GM12878 (cell line): Measurements from ENCODE around the gene CLIP3. TPM values are rescaled to one million over a fixed set of nuclear protein-coding genes. Genes with fewer than 3 reads are reported as not detected.

Experiments used
- ATAC-seq: fragments of 200-7000 bp; cut with Tn5 transposase; 3 replicates; pipeline ENCODE4 v1.9.1; 2020; ENCODE audit warnings: mild to moderate bottlenecking, moderate library complexity
- BruUV-seq: library from RNA; stranded (reverse); fragments of 400-500 nt; replicated peaks from 2 replicates; lab custom pipeline; 2021; lab: Mats Ljungman, UMichigan
- CTCF ChIA-PET: fragments of 300-600 bp; sonication (Branson Sonifier 250); formaldehyde crosslinking; extraction: SDS; loops from one replicate; lab custom pipeline; 2021; ENCODE audit warnings: inconsistent platforms; lab: Yijun Ruan, JAX
- POLR2A ChIA-PET: fragments of 350-600 bp; formaldehyde crosslinking; extraction: SDS; loops from one replicate; lab custom pipeline; 2021; ENCODE audit warnings: inconsistent platforms; lab: Charles Lee
- RAD21 ChIA-PET: fragments of 300-600 bp; sonication (Branson Sonifier 250); formaldehyde crosslinking; loops from one replicate; lab custom pipeline; 2023; ENCODE audit warnings: antibody characterized with exemption; ENCODE audit not compliant: unreplicated experiment; lab: Charles Lee
- SMC1A ChIA-PET: fragments of 300-600 bp; sonication (Branson Sonifier 250); formaldehyde crosslinking; loops from one replicate; lab custom pipeline; 2023; ENCODE audit not compliant: unreplicated experiment, uncharacterized antibody; lab: Charles Lee
- DNase-seq: peaks from one replicate; pipeline ENCODE4 v3.0.0-alpha.2; 2011; ENCODE audit warnings: low read depth, low spot score
- FAIRE-seq: peaks from 3 replicates; lab custom pipeline; 2011; peaks lifted over from hg19 to GRCh38; lab: Jason Lieb, UNC
- H2AFZ ChIP-seq: 2 replicates; pipeline ENCODE4 v1.6.0; 2011; ENCODE audit warnings: low read depth, low read length, control low read depth; ENCODE audit not compliant: control insufficient read depth
- H3K27ac ChIP-seq: 2 replicates; pipeline ENCODE4 v1.5.1; 2011; ENCODE audit warnings: control low read depth; ENCODE audit not compliant: control insufficient read depth, insufficient read depth
- H3K27me3 ChIP-seq, 2 experiments: replicated peaks in 1 of 2; 2 replicates each; pipeline versions ENCODE4 v1.6.0 to v1.6.1; 2011; ENCODE audit warnings: low read length in 1 of 2; ENCODE audit not compliant: control insufficient read depth in 2 of 2, insufficient read depth in 2 of 2
- H3K36me3 ChIP-seq, 2 experiments: 2 replicates each; pipeline ENCODE4 v1.5.1; 2011; ENCODE audit warnings: low read length in 1 of 2; ENCODE audit not compliant: control insufficient read depth in 2 of 2, insufficient read depth in 2 of 2
- H3K4me1 ChIP-seq: 2 replicates; pipeline ENCODE4 v1.6.1; 2011; ENCODE audit warnings: mild to moderate bottlenecking, low read length, moderate library complexity, mixed read lengths; ENCODE audit not compliant: control insufficient read depth, insufficient read depth
- H3K4me2 ChIP-seq: 2 replicates; pipeline ENCODE4 v1.6.0; 2011; ENCODE audit warnings: control low read depth; ENCODE audit not compliant: control insufficient read depth, insufficient read depth
- H3K4me3 ChIP-seq: fragments of 200-600 bp; sonication (generic); 2 replicates; pipeline ENCODE4 v1.5.1; 2016
- H3K79me2 ChIP-seq: 2 replicates; pipeline ENCODE4 v1.6.0; 2011; ENCODE audit warnings: low read length; ENCODE audit not compliant: control insufficient read depth, insufficient read depth
- H3K9ac ChIP-seq: 2 replicates; pipeline ENCODE4 v1.8.0; 2011; ENCODE audit warnings: low read length, control low read depth, mixed read lengths; ENCODE audit not compliant: control insufficient read depth, insufficient read depth
- H3K9me3 ChIP-seq: replicated peaks from 3 replicates; pipeline ENCODE4 v1.5.1; 2011; ENCODE audit warnings: mild to moderate bottlenecking, low read length; ENCODE audit not compliant: control insufficient read depth, insufficient read depth
- H4K20me1 ChIP-seq: 2 replicates; pipeline ENCODE4 v1.6.0; 2011; ENCODE audit not compliant: control insufficient read depth, insufficient read depth
- ATF7 ChIP-seq: fragments of 450-650 bp; IDR thresholded peaks from 2 replicates; pipeline ENCODE4 v1.6.1; 2016; ENCODE audit warnings: low read depth, mild to moderate bottlenecking
- BACH1 ChIP-seq: fragments of 450-650 bp; IDR thresholded peaks from 2 replicates; pipeline ENCODE4 v1.6.1; 2017; ENCODE audit warnings: mild to moderate bottlenecking, borderline replicate concordance
- CBFB ChIP-seq: IDR thresholded peaks from 2 replicates; pipeline ENCODE4 v1.6.1; 2016; ENCODE audit warnings: antibody characterized with exemption, low read depth
- DPF2 ChIP-seq: fragments of 450-650 bp; IDR thresholded peaks from 2 replicates; pipeline ENCODE4 v1.6.1; 2017; ENCODE audit warnings: mild to moderate bottlenecking
- E2F4 ChIP-seq: IDR thresholded peaks from 2 replicates; pipeline ENCODE4 v1.6.1; 2012; ENCODE audit warnings: low read depth, low read length, improper control_type of control experiment
- E2F8 ChIP-seq: fragments of 450-650 bp; IDR thresholded peaks from 2 replicates; pipeline ENCODE4 v1.6.1; 2018; ENCODE audit warnings: mild to moderate bottlenecking, low read depth, moderate library complexity; ENCODE audit not compliant: partially characterized antibody
- MXI1 ChIP-seq: fragments of 150-350 bp; IDR thresholded peaks from 2 replicates; pipeline ENCODE4 v1.6.1; 2011; ENCODE audit warnings: low read depth, mild to moderate bottlenecking, inconsistent platforms, low read length, improper control_type of control experiment
- NBN ChIP-seq: fragments of 450-650 bp; IDR thresholded peaks from 2 replicates; pipeline ENCODE4 v1.6.1; 2016
- NFYA ChIP-seq: IDR thresholded peaks from 2 replicates; pipeline ENCODE4 v1.6.1; 2011; ENCODE audit warnings: low read depth, mild to moderate bottlenecking, low read length, improper control_type of control experiment, borderline replicate concordance
- NFYB ChIP-seq: IDR thresholded peaks from 2 replicates; pipeline ENCODE4 v1.6.1; 2011; ENCODE audit warnings: low read depth, mild to moderate bottlenecking, low read length, improper control_type of control experiment, moderate library complexity; ENCODE audit not compliant: insufficient read depth
- NKRF ChIP-seq: fragments of 450-650 bp; conservative IDR thresholded peaks from 2 replicates; pipeline ENCODE4 v1.6.1; 2017; ENCODE audit warnings: mild to moderate bottlenecking, moderate library complexity
- POLR2A ChIP-seq: IDR thresholded peaks from 2 replicates; pipeline ENCODE4 v1.6.1; 2011; ENCODE audit warnings: low read depth, mild to moderate bottlenecking, low read length
- RFX5 ChIP-seq: IDR thresholded peaks from 2 replicates; pipeline ENCODE4 v1.6.1; 2011; ENCODE audit warnings: low read depth, low read length, improper control_type of control experiment
- RUNX3 ChIP-seq: IDR thresholded peaks from 2 replicates; pipeline ENCODE4 v1.6.1; 2012; ENCODE audit warnings: low read length, inconsistent platforms
- WGBS: methylation state at CpG from one replicate; pipeline ENCODE4 v1.1.6; 2016; ENCODE audit warnings: low lambda C conversion rate; ENCODE audit not compliant: insufficient replicate concordance, insufficient coverage; ENCODE audit errors: missing lambda C conversion rate; 5-methylcytosine and 5-hydroxymethylcytosine counted together
- in situ Hi-C: fragments of 300-500 bp; cut with MboI; formaldehyde crosslinking; loops from 9 replicates; pipeline ENCODE4 v1.14.3; 2018; ENCODE audit warnings: mixed read lengths
- intact Hi-C: fragments of 100-400 bp; cut with micrococcal nuclease; formaldehyde crosslinking; loops from one replicate; pipeline ENCODE4 v1.14.2; 2022; ENCODE audit not compliant: unreplicated experiment
- polyA plus RNA-seq, 11 experiments: library from polyadenylated mRNA; depleted of rRNA in 4 of 11; unstranded in 6 of 11; stranded (reverse) in 5 of 11; fragments of >200 nt; fragmentation: Nextera tagmentation in 4 of 11; fragmentation: Illumina TruSeq in 1 of 11; extraction: Ambion mirVana in 4 of 11; extraction: Trizol in 1 of 11; gene quantifications; 1 replicate in 1 of 11; 2 replicates in 10 of 11; pipeline versions ENCODE4 v1.2.1 to v1.2.3, GENCODE V29; 2011 to 2016; ENCODE audit warnings: inconsistent platforms in 2 of 11, missing spikeins in 2 of 11, low read depth in 1 of 11
- total RNA-seq, 4 experiments: library from RNA; depleted of rRNA in 3 of 4; stranded (reverse); fragments of >200 nt in 3 of 4; fragmentation: Illumina TruSeq in 1 of 4; extraction: Trizol in 1 of 4; gene quantifications; 2 replicates each; pipeline versions ENCODE4 v1.2.1 to v1.2.3, GENCODE V29; 2013 to 2021
- TF ChIP-seq, protein P1 (sequence below): fragments of 450-650 bp; IDR thresholded peaks from 2 replicates; pipeline ENCODE4 v1.6.1; 2014; ENCODE audit warnings: mild to moderate bottlenecking

CLIP3 gene
- total and polyA plus RNA-seq, 10 of the 15 experiments (the other 5 are each of a cell fraction or from before 2014, with no cell fraction given), result 0.09 to 2.7 (median 0.45) TPM; not detected in 1

DNA sequence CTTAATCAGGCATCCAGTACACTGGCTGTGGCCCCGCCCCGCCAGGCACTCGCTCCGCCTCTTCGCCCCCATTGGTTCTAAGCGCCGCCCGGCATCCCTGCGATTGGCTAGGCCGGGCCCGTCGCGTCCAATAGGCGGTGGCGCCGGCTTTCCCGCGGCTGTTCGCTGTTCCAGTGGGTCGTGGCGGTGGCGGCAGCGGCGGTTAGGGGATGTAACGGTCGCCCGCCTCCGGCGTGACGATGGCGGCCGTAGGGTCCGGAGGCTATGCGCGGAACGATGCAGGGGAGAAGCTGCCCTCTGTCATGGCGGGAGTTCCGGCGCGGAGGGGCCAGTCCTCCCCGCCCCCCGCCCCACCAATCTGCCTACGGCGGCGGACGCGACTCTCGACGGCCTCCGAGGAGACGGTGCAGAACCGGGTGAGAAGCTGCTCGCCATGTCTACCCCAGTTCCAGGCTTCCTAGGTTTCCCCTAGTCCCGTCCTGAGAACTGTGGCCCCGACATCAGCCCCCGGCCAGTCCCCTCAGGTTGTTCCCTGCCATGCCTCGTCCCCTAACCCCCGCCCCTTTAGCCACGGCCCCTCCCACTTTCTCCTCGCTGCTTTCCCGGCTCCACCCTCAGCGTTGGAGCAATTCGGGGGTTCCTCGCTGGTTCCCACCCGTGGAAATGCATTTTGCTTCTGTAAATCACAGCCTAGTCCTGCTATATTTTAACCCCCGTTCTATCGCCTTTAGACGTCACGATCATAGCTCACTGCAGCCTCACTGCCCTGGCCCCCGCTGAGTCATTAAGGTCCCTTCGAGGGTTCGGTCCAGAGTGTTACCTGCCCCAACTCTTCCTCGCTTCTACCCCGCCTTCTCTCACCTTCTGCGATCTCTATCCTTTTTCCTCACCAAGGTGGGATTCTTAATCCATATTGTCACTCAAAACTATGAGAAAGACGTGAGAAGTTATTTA is 22.3 kb upstream of the CLIP3 start, which contains the start of gene WDR62:
Gene WDR62 (plus strand): TSS at position 165 of the 954 bp plus-strand sequence. CDS start 75 bp downstream, at position 240.
- DNase-seq (peak; percentile 4), ATAC-seq (peak; percentile 88), FAIRE-seq (peak; percentile 61)
- Histone ChIP-seq H2AFZ (peak within 1 kb of the TSS; percentile 93), H3K27me3 (no peaks in the 10 kb centered on the region), H3K9ac (peak within 1 kb of the TSS; percentile 79), H3K36me3 (peaks cover 0 to 10% of the 10 kb centered on the region in 2 experiments; a peak in 2 of 4 replicates), H4K20me1 (no peaks in the 10 kb centered on the region), H3K79me2 (peaks cover 20% of the 10 kb centered on the region), H3K27ac (peak within 1 kb of the TSS; percentile 92), H3K4me3 (peak within 1 kb of the TSS; percentile 87), H3K9me3 (no peaks in the 10 kb centered on the region), H3K4me2 (peak within 1 kb of the TSS; percentile 62), H3K4me1 (peaks cover 3% of the 10 kb centered on the region; the same call in 1 of the 2 replicates)
- in situ Hi-C loops, result no loop called here
- SMC1A ChIA-PET, result interaction anchor here (1.1 to 1.7 kb wide), 4 partner anchors 60 to 173 kb away, joined by 3 to 4 read pairs (median 3); partner anchors contain the start of genes POLR2I and TBCB
- CTCF ChIA-PET, result interaction anchor here (0.6 to 1.5 kb wide), 4 partner anchors 41 to 278 kb away, joined by 3 to 4 read pairs (median 3); partner anchors contain the start of genes ALKBH6, POLR2I and TBCB
- 1% methylated on average over 72 of the region's 76 CpGs for WGBS
- POLR2A ChIA-PET, result interaction anchor here (0.5 to 1.4 kb wide), 3 partner anchors 41 to 163 kb away, joined by 3 to 7 read pairs (median 3); partner anchors contain the start of gene ALKBH6
- RAD21 ChIA-PET, result interaction anchor here (0.8 to 2.1 kb wide), 6 partner anchors 41 to 159 kb away, joined by 3 to 6 read pairs (median 4); partner anchors contain the start of genes ALKBH6, ZNF146 and ZNF565
- no TSS peak for BruUV-seq
- intact Hi-C loops, result loop anchor here (2.0 to 5.0 kb wide), 3 partner anchors 43 to 60 kb away; partner anchors contain the start of genes ALKBH6, POLR2I, SDHAF1 and TBCB
- TF ChIP-seq, protein P1, sequence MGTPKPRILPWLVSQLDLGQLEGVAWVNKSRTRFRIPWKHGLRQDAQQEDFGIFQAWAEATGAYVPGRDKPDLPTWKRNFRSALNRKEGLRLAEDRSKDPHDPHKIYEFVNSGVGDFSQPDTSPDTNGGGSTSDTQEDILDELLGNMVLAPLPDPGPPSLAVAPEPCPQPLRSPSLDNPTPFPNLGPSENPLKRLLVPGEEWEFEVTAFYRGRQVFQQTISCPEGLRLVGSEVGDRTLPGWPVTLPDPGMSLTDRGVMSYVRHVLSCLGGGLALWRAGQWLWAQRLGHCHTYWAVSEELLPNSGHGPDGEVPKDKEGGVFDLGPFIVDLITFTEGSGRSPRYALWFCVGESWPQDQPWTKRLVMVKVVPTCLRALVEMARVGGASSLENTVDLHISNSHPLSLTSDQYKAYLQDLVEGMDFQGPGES, result peak; percentile 70; the same call in 1 of the 2 replicates
- TF ChIP-seq NFYB (peak; percentile 99), NKRF (peak; percentile 100), POLR2A (peak; percentile 67), E2F8 (peak; percentile 59), E2F4 (peak; percentile 95), ATF7 (no peak), NFYA (peak; percentile 52; the same call in 1 of the 2 replicates), CBFB (0 out of 2 replicates have a peak, but pooled peaks have one; percentile 46), RUNX3 (peak; percentile 55), NBN (0 out of 2 replicates have a peak, but pooled peaks have one; percentile 9), DPF2 (peak; percentile 27; the same call in 1 of the 2 replicates), RFX5 (peak; percentile 69; the same call in 1 of the 2 replicates), MXI1 (peak; percentile 97), BACH1 (peak; percentile 26; the same call in 1 of the 2 replicates)
